A673 (cell line): ENCODE results near the gene SUMF2.

ENCODE experiments used
- CTCF ChIP-seq: fragments of 300-800, 200-600 bp; sonication (generic); conservative IDR thresholded peaks from 2 replicates; pipeline ENCODE4 v1.5.1; 2017; ENCODE audit warnings: low read depth, mild to moderate bottlenecking, antibody characterized with exemption, low read length, moderate library complexity, mixed read lengths
- EZH2 ChIP-seq: fragments of 200-600 bp; sonication (generic); IDR thresholded peaks from 2 replicates; pipeline ENCODE4 v1.6.1; 2017; ENCODE audit warnings: borderline replicate concordance, low read depth, mild to moderate bottlenecking, mixed read lengths, antibody characterized with exemption, low read length; ENCODE audit not compliant: poor library complexity, severe bottlenecking

GRCh38 chr7:56097700-56098099, 33.6 kb downstream of the SUMF2 start:
- TF ChIP-seq EZH2 (no peak), CTCF (no peak)
